Osteocyte (in vitro differentiated cells): ENCODE measurements around the gene PTPN1. TPM values are rescaled to one million over a fixed set of nuclear protein-coding genes. Genes with fewer than 3 reads are reported as not detected.

Source experiments
- DNase-seq: peaks from one replicate; pipeline ENCODE4 v3.0.0; 2021; ENCODE audit warnings: mixed read lengths; ENCODE audit not compliant: unreplicated experiment; ENCODE audit errors: extremely low spot score
- H3K27ac Mint-ChIP-seq: one replicate; pipeline ENCODE4 v1.8.0; 2021; ENCODE audit warnings: mild to moderate bottlenecking, mixed read lengths; ENCODE audit not compliant: unreplicated experiment
- H3K27me3 Mint-ChIP-seq: one replicate; pipeline ENCODE4 v1.8.0; 2021; ENCODE audit warnings: mixed read lengths; ENCODE audit not compliant: unreplicated experiment
- H3K36me3 Mint-ChIP-seq: one replicate; pipeline ENCODE4 v1.8.0; 2021; ENCODE audit warnings: mixed read lengths; ENCODE audit not compliant: unreplicated experiment
- H3K4me1 Mint-ChIP-seq: one replicate; pipeline ENCODE4 v1.8.0; 2021; ENCODE audit warnings: mixed read lengths; ENCODE audit not compliant: unreplicated experiment
- H3K4me3 Mint-ChIP-seq: one replicate; pipeline ENCODE4 v1.8.0; 2021; ENCODE audit warnings: mild to moderate bottlenecking, moderate library complexity, mixed read lengths; ENCODE audit not compliant: unreplicated experiment
- H3K9me3 Mint-ChIP-seq: one replicate; pipeline ENCODE4 v1.8.0; 2021; ENCODE audit warnings: mixed read lengths; ENCODE audit not compliant: unreplicated experiment
- CTCF ChIP-seq: fragments of 200-600 bp; sonication (generic); IDR thresholded peaks from 2 replicates; pipeline ENCODE4 v1.5.0; 2021; ENCODE audit warnings: antibody characterized with exemption, mild to moderate bottlenecking, moderate library complexity
- total RNA-seq: library from RNA; stranded (reverse); gene quantifications from 2 replicates; pipeline ENCODE4 v1.2.1, GENCODE V29; 2021

Gene PTPN1
- total RNA-seq, 1 donor from 2014 or later: 29.1 TPM

- no peak for DNase-seq
- peak overlapping the region; percentile 84 for H3K27ac Mint-ChIP-seq
- H3K4me3 Mint-ChIP-seq: peak overlapping the region; percentile 14
- no peaks in the 10 kb centered on the region for H3K9me3 Mint-ChIP-seq
- TF ChIP-seq CTCF: no peak
- H3K4me1 Mint-ChIP-seq: peaks cover 72% of the 10 kb centered on the region
- no peaks in the 10 kb centered on the region for H3K27me3 Mint-ChIP-seq
- no peaks in the 10 kb centered on the region for H3K36me3 Mint-ChIP-seq
Observed at GRCh38 chr20:50518270-50518721, 8.1 kb downstream of the PTPN1 start.

- Mint-ChIP-seq H3K9me3 (no peaks in the 10 kb centered on the region), H3K27me3 (no peaks in the 10 kb centered on the region), H3K4me3 (no peak overlapping the region), H3K4me1 (peaks cover 67% of the 10 kb centered on the region), H3K27ac (peak overlapping the region; percentile 74), H3K36me3 (no peaks in the 10 kb centered on the region)
- DNase-seq: no peak
- TF ChIP-seq CTCF: no peak
Observed at GRCh38 chr20:50519036-50519762, 9.0 kb downstream of the PTPN1 start.

- H3K4me3 Mint-ChIP-seq: no peak overlapping the region
- H3K27me3 Mint-ChIP-seq: no peaks in the 10 kb centered on the region
- H3K9me3 Mint-ChIP-seq: no peaks in the 10 kb centered on the region
- H3K36me3 Mint-ChIP-seq: no peaks in the 10 kb centered on the region
- DNase-seq: no peak
- peak overlapping the region; percentile 74 for H3K27ac Mint-ChIP-seq
- TF ChIP-seq CTCF: no peak
- H3K4me1 Mint-ChIP-seq: peaks cover 58% of the 10 kb centered on the region
Observed at GRCh38 chr20:50520222-50520880, 10.2 kb downstream of the PTPN1 start.

- TF ChIP-seq CTCF: no peak
- no peaks in the 10 kb centered on the region for H3K36me3 Mint-ChIP-seq
- H3K4me3 Mint-ChIP-seq: no peak overlapping the region
- peak overlapping the region; percentile 38 for H3K27ac Mint-ChIP-seq
- no peaks in the 10 kb centered on the region for H3K9me3 Mint-ChIP-seq
- no peaks in the 10 kb centered on the region for H3K27me3 Mint-ChIP-seq
- peaks cover 56% of the 10 kb centered on the region for H3K4me1 Mint-ChIP-seq
- no peak for DNase-seq
Observed at GRCh38 chr20:50521221-50522052, 11.3 kb downstream of the PTPN1 start.
